Measurements from ENCODE around the gene AHCYL2.
"Not testable (repeated sequence)": the region's sequence is repeated elsewhere in the genome, so short reads cannot be mapped to it uniquely, and the experiment has no call there.

The AHCYL2 gene

DNA sequence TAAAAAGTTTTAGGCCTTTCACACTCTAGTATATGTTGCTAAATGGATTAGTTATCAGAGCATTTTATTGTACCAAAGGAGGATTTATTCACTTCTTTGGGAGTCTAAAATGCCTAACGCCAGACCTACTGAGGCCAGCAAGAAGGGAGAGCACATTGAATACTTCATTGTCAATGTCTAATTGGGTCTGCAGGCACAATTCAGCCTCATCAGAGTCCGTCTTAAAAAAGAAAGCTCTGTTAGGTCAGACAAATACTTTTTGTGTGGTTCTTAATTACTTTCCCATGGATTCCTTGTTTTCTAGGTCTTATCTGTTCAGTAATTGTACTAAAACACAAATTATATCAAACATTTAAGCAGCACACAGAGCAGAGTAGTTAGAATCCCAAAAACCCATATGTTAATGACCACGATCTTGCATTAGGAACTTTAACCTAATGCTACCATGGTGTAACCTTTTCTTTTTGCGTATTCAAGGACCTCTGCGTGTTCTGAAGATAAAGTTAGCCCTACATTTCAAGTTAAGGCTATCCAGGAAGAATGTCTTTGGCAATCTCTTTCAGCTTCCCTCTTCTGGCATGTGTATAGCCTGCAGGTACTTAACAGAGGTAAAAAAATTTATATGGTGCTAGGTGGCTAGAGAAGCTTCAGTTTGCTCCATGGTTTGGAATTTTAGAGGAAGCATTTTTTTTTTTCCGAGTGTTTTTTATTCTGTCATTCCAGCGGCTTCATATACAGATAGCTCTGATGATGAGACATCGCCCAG, 163.7 kb downstream of the AHCYL2 start:
- DNase-seq, result no peak

DNA sequence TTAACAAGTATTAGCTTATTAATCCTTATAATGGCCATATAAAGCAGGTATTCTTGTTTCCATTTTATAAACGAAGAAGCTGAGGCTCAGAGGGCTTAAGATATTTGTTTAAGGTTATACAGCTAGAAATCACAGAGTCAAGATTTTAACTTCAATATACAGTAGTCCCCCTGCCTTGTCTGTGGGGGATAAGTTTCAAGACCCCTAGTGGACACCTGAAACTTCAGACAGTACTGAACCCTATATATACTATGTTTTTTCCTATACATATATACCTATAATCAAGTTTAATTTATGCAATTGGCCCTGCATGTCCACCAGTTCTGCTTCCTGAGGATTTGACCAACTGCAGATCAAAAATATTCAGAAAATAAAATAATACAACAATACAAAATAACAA, 165.0 kb downstream of the AHCYL2 start:
- no peak for DNase-seq

DNA sequence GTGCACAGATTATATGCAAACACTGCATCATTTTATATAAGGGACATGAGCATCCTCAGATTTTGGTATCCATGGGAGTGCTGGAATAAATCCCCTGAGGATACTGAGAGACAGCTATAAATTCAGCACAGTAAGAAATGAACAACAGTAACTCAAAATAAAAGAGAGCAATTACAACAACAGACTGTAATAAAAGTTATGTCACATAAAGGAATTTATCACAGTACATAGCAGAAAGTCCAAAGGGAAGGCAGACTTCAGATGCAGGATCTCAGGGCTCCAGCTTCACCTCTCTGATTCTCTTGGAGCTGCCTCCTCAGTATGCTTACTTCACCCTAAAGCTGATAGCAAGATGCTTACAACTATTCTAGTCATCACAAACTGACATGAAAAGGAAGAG, 165.5 kb downstream of the AHCYL2 start:
- DNase-seq, result no peak

DNA sequence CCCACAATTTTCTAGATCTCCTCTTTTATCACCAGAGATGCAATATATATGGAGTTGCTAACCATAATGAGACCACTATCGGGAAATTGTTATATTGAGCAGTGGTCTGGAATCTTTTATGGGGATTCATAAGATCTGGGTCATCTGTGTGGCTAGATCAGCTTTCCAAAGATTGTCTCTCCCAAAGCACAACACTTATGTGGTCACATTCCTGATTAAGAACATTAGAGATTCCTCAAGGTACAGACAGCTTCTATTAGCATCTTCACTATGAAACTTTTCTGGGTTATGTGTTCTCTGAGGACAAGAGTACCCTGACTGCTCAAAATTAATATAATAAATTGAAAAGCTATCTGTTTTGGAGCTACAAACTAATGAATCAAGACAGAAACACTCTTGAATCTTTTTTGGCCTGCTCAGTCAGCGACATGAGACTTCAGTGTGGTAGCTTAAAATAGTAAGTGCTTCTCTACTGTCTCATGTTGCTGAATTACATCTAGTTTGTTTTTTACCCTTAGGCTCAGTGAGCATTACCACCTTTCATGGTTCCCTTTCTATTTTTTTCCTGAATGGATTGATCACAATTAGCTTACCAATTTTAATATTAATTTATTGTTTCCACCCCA, 166.8 kb downstream of the AHCYL2 start:
- DNase-seq, result no peak

DNA sequence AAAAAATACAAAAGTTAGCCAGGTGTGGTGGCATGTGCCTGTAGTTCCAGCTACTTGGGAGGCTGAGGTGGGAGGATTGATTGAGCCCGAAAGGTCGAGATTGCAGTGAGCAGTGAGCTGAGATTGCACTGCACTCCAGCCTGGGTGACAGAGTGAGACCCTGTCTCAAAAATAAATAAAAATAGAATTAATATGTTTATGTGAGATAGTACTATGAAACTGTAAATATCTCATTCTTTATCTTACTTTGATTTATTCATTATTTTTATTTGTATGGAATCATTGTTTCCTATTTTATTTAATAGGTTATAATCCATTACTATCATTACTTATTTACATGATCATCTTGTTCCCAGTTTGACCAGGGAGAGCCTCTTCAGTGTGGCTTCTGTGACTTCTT, 168.4 kb downstream of the AHCYL2 start:
- no peak for DNase-seq

DNA sequence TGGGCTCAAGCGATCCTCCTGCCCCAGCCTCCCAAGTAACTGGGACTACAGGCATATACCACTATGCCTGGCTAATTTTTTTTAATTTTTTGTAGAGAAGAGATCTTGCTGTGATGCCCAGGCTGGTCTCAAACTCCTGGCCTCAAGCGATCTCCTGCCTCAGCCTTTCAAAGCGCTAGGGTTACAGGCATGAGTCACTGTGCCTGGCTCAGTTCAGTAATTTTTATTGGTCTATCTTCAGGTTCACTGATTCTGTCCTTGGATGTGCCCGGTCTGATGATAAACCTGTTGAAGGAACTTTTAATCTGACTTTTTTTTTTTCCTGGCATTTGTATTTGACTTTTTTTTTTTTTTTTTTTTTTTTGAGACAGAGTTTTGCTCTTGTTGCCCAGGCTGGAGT, 169.3 kb downstream of the AHCYL2 start:
- no peak for DNase-seq

DNA sequence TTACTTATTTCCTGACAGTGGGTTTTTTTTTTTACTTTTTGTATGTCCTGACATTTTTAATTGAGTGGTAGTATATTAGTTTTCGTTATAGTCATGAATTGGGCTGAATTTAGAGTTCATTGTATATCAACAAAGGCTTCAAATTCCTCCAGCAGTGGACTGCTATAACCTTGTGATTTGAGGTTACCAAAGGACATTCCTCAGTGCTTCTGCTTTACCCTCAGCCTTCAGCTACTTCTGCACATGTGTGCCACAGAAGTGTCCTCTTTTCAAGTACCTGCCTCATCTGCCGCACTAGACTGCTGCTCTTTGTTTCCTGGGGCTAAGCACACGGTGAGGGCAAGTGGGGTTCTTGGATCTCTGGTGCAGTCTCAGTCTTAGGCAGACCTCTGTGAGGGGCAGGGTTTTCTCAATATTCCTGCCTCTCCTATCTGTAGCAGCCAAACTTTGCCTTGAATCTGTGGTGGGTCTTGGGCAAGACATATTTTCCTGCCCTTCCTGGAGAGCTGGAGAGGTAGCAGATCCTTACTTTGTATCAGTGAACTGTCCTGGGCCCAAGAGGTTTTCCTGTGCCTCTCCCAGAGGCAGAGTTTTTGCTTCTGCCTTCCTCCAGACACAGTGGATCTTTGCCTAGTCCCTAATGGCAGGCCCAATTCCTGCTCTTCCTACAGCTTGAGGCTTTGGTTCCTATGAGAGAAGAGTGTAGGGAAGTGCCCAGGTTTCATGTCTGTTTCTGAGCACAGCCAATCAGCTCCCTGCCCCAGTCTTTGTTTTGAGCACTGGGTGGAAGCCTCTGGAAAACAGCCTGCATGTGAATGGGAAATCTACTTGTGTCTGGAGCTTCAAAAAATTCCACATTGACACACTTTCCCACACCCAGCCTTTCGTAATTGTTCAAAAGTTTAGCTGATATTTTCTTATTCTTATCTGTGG, 170.4 kb downstream of the AHCYL2 start:
- no peak for DNase-seq

DNA sequence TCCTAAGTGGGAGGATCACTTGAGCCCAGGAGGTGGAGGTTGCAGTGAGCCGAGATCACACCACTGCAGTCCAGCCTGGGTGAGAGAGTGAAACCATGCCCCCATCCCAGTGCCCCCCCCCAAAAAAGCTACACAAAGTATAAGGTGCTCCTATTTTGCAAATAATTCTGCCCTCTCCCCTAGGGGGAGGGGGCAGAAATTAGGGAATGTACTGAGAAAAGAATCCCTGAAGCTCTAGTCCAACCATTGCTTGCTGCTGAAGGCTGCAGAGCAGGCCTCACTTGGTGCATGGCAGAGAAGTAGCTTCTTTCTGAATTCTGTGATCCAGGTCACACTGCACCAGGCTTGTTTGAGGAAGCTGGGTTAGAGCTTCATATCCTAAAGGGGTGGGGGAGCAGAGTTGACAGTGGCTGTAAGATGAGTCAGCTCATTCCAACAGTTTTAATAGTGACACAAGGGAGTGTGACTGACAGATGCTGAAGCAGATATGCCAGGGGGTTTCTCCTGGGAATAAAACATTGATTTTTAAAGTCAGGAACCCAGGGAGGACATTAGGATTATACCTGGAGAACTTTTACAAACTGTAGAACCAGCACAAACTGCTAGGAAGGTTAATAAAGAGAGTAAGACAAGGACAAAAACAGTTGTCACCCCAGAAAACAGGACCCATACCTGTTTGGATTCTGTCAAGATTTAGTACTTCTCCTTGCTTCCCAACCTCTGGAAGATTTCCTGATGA, 176.6 kb downstream of the AHCYL2 start:
- DNase-seq, result no peak

DNA sequence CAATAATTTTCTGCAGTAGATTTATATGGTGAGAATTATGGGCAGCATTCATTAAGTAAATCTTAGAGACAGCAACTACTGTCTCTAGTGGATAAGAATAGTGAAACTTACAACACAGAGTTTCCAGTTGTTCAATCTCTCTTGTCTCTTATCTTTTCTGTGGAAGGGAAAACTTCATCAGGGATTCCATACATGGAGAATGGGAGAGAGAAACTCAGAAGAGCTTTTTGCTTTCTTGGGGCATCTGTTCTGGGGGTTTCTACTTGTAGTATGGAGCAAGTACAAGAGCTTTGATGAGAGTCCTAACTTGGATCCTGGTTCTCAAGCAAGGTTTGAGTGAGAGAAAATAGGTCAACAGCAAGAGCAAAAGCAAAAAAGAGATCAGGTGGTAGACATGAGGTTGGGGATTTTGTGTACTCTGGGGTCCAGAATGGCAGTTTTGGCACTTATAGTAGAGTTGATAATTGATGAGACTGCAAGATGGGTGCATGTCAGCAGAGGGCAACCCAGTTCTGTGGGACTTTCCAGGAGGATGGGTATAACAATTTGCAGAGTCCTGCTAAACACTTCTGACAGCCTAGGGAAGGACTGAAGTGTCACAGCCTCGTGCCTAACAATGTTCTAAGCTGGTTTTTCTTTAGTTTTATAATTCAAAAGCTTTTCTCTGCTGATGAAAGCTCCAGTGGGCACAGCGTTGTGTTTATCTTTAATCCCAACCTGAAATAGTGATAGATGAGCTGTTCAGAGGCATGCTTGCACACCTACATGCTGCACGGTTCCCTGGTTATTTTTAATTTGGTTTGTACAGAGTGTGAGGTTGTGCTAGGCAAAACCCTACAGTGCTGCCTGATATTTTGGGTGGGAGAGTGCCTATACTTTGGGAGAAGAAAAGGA, 177.4 kb downstream of the AHCYL2 start:
- DNase-seq, result peak; percentile 11

DNA sequence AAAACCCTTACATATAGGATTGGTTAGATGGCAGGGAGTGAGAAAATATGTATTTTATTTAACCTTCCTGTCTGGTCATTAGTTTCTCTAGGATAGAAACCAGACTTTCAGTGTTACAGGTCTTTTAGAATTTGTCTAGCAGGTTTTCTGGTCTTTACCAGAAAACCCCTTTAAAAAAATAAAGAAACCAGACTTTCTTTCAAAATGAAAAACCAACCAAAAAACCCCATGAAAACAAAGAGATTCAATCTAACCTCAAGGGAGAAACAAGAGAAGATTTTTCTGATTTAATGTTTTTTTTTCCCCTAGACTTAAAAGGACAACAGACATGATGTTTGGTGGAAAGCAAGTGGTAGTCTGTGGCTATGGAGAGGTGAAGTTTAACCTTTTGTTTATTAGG, 180.7 kb downstream of the AHCYL2 start:
- DNase-seq, result no peak

DNA sequence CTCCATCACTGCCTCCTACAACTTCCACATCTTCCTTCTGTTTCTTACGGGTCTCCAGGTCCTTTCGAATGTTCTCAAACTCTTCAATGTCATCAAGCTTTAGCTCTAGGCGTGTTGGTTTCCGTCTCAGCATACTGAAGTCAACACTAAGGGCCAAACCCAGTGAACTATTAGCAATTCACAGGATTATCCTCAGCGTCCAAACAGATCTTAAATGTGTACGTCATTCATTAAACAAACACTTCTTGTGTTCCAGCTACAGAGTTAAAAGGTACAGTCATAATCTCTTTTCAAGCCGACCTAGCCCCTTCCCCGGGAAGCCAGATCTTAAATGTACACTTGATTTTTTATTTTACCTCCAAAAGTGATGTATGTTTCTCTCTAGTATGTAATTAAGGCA, 185.4 kb downstream of the AHCYL2 start:
- not testable (repeated sequence) for DNase-seq

DNA sequence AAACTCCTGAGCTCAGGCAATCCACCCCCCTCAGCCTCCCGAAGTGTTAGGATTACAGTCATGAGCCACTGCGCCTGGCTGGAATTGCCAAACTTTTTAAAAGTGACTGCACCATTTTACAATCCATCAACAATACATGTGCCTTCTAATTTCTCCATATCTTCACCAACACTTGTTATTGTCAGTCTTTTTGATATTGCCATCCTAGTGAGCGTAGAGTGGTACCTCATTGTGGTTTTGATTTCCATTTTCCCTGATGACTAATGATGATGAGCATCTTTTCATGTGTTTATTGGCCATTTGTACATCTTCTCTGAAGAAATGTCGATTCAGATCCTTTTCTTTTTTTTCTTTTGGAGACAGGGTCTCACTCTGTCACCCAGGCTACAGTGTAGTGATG, 187.7 kb downstream of the AHCYL2 start:
- no peak for DNase-seq

DNA sequence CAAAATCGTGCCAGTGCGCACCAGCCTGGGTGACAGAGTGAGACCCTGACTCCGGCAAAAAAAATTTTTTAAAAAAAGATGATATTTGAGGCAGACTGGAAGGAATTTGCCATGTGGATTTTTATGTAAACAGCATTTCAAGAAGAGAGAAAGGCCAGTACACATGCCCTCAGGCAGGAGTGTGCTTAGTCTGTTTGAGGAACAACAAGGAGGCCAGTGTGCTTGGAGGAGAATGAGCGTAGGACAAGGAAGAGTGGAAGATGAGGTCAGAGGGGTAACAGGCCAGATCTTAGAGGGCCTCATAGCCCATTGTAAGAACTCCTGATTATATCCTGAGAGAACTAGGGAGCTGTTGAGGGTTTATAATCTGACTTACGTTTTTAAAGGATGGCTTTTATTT, 192.2 kb downstream of the AHCYL2 start:
- no peak for DNase-seq

DNA sequence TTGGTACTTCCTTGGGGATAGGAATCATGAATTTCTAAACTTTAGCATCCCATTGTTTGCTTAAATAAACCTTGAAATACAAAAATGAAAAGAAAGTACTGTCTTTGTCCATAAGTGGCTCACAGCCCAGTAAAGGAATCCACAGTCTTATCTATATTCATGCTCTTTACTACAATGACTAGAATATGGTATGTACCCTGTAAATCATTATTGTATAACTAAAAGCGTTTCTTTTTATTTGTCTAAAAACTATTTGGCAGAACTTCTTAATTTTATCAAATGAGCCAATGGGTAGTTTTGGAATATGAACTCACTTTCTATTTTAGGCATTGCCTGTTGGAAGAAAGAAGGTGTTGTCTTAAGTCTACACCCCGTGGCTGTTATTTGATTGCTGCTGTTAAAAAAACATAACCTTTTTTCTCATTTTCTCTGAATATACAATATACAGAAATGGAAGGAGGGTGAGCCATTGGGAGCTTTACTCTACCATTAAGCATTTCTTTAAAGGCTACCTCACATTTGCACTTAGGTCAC, 197.0 kb downstream of the AHCYL2 start:
- DNase-seq, result no peak

DNA sequence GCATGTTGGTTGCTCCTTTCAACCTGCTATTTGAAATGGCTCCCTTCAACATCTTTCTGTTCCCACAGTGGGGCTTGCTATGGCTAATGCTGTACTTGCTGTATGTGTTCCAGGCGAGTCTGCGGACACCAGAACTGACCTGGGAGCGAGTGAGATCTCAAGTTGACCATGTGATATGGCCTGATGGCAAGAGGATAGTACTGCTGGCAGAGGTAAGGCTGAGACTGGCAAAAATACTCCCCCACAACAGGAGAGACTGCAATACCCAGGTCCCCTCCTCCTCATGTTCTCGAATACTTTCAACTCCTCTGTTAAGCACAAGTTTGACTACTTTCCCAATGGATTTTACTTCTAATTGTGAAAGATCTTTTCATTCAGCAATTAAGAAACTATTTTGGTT, 197.9 kb downstream of the AHCYL2 start:
- no peak for DNase-seq

DNA sequence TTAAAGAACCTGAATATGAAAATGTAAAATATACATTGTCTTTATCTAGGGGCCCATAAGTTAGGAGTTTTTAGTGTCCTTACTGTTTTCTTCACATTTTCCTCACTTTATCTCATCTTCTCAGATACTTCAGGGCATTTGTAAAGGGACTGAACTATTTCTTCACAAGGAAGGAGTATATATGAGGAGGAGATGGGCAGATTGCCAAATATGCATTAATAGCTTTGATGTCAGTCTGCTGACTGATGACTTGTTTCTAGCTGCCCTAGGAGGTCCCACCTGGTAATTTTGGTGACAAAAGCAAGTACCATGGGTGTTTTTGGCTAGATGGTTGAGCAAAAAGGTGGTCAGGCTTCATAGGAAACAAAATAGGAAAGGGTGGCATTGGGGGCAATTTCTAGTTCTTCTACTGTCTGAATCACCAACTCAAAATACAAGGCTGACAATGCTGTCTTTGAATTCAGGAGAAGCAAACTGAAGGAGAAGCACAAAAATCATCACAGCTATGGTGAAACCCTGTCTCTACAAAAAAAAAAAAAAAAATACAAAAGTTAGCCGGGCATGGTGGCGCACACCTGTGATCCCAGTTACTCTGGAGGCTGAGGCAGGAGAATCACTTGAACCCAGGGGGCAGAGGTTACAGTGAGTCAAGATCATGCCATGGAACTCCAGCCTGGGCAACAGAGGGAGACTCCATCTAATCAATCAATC, 199.0 kb downstream of the AHCYL2 start:
- DNase-seq, result no peak

DNA sequence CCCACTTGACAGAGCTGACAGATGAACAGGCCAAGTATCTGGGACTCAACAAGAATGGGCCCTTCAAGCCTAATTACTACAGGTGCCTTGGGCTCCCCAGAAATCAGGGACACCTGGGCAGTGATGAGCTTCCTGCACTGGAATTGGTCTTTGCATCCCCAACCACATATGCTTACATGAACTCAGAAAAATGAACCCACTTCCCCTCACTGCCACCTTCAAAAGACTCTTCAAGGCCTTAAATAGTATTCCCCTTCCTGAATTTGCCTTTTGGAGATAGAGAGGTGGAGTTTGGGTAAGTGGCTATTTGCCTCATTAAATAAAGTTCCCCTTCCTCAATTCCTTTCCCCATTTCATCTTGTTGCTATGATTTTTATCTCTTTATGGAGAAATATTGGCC, 201.7 kb downstream of the AHCYL2 start:
- no peak for DNase-seq

DNA sequence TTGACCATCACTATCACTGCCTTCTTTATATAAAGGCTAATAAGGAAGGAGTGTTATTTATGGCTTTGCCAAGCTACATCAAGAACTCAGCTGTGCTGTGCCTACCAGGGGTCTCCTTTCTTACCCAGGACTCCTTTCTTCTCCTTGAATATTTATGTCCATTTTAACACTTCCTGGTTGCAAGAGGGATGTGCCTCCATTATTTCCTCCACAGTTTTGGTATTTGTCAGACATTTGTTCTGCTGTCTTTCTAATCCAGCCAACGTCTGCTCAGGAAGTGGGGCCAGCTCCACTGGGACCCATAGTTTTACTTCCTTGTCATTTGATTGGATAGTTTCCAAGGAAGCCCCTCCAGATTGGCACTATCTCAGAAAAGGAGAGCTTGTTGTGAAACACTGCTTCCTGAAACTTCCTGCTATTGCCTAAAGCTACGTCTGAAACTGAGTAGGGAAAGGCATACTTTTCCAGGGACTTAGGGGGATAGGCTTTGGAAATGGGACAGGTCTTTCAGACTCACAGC, 202.8 kb downstream of the AHCYL2 start:
- no peak for DNase-seq

DNA sequence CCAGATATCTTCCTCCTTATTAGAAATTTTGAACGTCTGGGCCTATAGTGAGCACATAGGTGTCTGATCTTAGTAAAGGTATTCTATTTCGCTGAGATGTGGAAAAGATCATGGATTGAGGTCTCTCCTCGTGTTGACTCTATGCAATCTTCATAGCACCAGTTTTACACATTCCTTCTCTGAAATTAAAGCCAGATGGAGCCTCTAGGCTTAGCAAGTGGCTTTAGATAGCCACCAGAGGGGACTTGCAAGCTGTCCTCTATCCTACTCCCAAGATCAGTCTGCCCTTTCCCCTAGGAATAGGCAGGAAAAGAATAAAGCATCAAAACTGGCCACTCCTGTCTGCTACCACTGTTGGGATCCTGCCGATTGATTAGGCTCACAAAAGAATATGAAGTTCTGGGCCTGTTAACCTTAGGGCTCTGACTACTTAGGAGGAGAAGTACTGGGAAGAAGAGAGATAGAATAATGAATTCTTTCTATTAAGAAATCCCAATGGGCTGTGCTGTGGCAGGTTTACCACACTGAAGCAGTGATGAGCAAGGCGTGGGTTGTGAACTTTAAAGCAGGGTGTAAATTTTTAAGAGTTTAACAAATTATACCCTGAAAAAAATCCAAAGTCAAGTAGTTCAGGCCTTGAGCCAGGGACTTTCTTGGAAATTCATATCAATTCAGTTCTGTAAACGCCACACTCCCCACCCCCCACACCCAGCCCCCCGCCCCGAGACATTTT, 207.2 kb downstream of the AHCYL2 start:
- no peak for DNase-seq

Data from activated naive CD4-positive, alpha-beta T cell treated with Interleukin-2 at 50 U/mL for 16 hours (primary cell).